DND-41 (cell line): ENCODE measurements around the gene DBX1.
"Not testable (repeated sequence)": the region's sequence is repeated elsewhere in the genome, so short reads cannot be mapped to it uniquely, and the experiment has no call there.

Source experiments
- ATAC-seq: fragments of 200-7000 bp; cut with Tn5 transposase; 3 replicates; pipeline ENCODE4 v1.9.1; 2021; ENCODE audit warnings: low read depth; ENCODE audit not compliant: insufficient read depth
- DNase-seq: peaks from one replicate; pipeline ENCODE4 v3.0.0-alpha.2; 2020
- H2AFZ ChIP-seq: 2 replicates; pipeline ENCODE4 v1.6.0; 2012; ENCODE audit warnings: low read depth, low read length
- H3K27ac ChIP-seq: 2 replicates; pipeline ENCODE4 v1.5.1; 2012; ENCODE audit warnings: low read length, inconsistent platforms
- H3K27me3 ChIP-seq: fragments of 200-600 bp; sonication (generic); 2 replicates; pipeline ENCODE4 v1.6.0; 2012; ENCODE audit warnings: low read length, mild to moderate bottlenecking, inconsistent platforms; ENCODE audit not compliant: insufficient read depth, poor library complexity
- H3K36me3 ChIP-seq: 2 replicates; pipeline ENCODE4 v1.5.1; 2012; ENCODE audit warnings: low read length, inconsistent platforms; ENCODE audit not compliant: insufficient read depth
- H3K4me1 ChIP-seq: 2 replicates; pipeline ENCODE4 v1.5.1; 2012; ENCODE audit warnings: mild to moderate bottlenecking, low read length; ENCODE audit not compliant: insufficient read depth
- H3K4me2 ChIP-seq: 2 replicates; pipeline ENCODE4 v1.6.0; 2012; ENCODE audit warnings: mild to moderate bottlenecking, moderate library complexity, low read length, inconsistent platforms; ENCODE audit not compliant: insufficient read depth
- H3K4me3 ChIP-seq, 2 experiments: fragments of 200-600 bp in 1 of 2; shearing (Covaris generic) in 1 of 2; 2 replicates each; pipeline ENCODE4 v1.5.1; 2012 to 2016; ENCODE audit warnings: inconsistent platforms in 2 of 2, low read length in 2 of 2, mild to moderate bottlenecking in 2 of 2, low read depth in 1 of 2, moderate library complexity in 1 of 2
- H3K79me2 ChIP-seq: 2 replicates; pipeline ENCODE4 v1.6.0; 2012; ENCODE audit warnings: low read length, inconsistent platforms; ENCODE audit not compliant: insufficient read depth
- H3K9ac ChIP-seq: 2 replicates; pipeline ENCODE4 v1.6.0; 2012; ENCODE audit warnings: low read depth, mild to moderate bottlenecking, inconsistent platforms, low read length, moderate library complexity
- H3K9me3 ChIP-seq: 2 replicates; pipeline ENCODE4 v1.5.1; 2012; ENCODE audit warnings: low read length, moderate library complexity, mild to moderate bottlenecking, inconsistent platforms; ENCODE audit not compliant: insufficient read depth, severe bottlenecking
- H4K20me1 ChIP-seq: 2 replicates; pipeline ENCODE4 v1.6.0; 2012; ENCODE audit warnings: low read length; ENCODE audit not compliant: insufficient read depth
- EZH2 ChIP-seq: IDR thresholded peaks from 3 replicates; pipeline ENCODE4 v1.6.1; 2012; ENCODE audit warnings: borderline replicate concordance, low read depth, mild to moderate bottlenecking, moderate library complexity, low read length, inconsistent platforms; ENCODE audit not compliant: severe bottlenecking
- TF ChIP-seq, protein P1 (sequence below): IDR thresholded peaks from 2 replicates; pipeline ENCODE4 v1.5.1; 2012; ENCODE audit warnings: borderline replicate concordance, low read length, moderate library complexity, mild to moderate bottlenecking; ENCODE audit not compliant: poor library complexity, severe bottlenecking; ENCODE audit errors: extremely low read depth

DBX1 gene

GRCh38 chr11:20205807-20206206 lies 45.5 kb upstream of the DBX1 start:
- TF ChIP-seq, protein P1, sequence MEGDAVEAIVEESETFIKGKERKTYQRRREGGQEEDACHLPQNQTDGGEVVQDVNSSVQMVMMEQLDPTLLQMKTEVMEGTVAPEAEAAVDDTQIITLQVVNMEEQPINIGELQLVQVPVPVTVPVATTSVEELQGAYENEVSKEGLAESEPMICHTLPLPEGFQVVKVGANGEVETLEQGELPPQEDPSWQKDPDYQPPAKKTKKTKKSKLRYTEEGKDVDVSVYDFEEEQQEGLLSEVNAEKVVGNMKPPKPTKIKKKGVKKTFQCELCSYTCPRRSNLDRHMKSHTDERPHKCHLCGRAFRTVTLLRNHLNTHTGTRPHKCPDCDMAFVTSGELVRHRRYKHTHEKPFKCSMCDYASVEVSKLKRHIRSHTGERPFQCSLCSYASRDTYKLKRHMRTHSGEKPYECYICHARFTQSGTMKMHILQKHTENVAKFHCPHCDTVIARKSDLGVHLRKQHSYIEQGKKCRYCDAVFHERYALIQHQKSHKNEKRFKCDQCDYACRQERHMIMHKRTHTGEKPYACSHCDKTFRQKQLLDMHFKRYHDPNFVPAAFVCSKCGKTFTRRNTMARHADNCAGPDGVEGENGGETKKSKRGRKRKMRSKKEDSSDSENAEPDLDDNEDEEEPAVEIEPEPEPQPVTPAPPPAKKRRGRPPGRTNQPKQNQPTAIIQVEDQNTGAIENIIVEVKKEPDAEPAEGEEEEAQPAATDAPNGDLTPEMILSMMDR, result no peak
- no peak for TF ChIP-seq EZH2
- DNase-seq (no peak), ATAC-seq (no peak)
- no peak overlapping the region for H3K4me2 ChIP-seq
- no peak overlapping the region for H3K4me3 ChIP-seq
- H3K9me3 ChIP-seq, result no peaks in the 10 kb centered on the region
- no peaks in the 10 kb centered on the region for H4K20me1 ChIP-seq
- no peaks in the 10 kb centered on the region for H3K79me2 ChIP-seq
- no peak overlapping the region for H2AFZ ChIP-seq
- H3K36me3 ChIP-seq, result no peaks in the 10 kb centered on the region
- peaks cover 2% of the 10 kb centered on the region for H3K27me3 ChIP-seq
- H3K9ac ChIP-seq, result no peak overlapping the region
- H3K4me1 ChIP-seq, result no peaks in the 10 kb centered on the region
- no peak overlapping the region for H3K27ac ChIP-seq

GRCh38 chr11:20204681-20205080 lies 44.4 kb upstream of the DBX1 start:
- ATAC-seq (no peak), DNase-seq (no peak)
- H4K20me1 ChIP-seq, result no peaks in the 10 kb centered on the region
- no peak overlapping the region for H3K4me2 ChIP-seq
- H3K79me2 ChIP-seq, result no peaks in the 10 kb centered on the region
- H3K9me3 ChIP-seq, result no peaks in the 10 kb centered on the region
- H2AFZ ChIP-seq, result no peak overlapping the region
- H3K4me1 ChIP-seq, result no peaks in the 10 kb centered on the region
- peaks cover 9% of the 10 kb centered on the region for H3K27me3 ChIP-seq
- no peak overlapping the region for H3K9ac ChIP-seq
- no peaks in the 10 kb centered on the region for H3K36me3 ChIP-seq
- no peak for TF ChIP-seq EZH2
- TF ChIP-seq, protein P1, result no peak
- H3K4me3 ChIP-seq, result no peak overlapping the region
- no peak overlapping the region for H3K27ac ChIP-seq

DNA sequence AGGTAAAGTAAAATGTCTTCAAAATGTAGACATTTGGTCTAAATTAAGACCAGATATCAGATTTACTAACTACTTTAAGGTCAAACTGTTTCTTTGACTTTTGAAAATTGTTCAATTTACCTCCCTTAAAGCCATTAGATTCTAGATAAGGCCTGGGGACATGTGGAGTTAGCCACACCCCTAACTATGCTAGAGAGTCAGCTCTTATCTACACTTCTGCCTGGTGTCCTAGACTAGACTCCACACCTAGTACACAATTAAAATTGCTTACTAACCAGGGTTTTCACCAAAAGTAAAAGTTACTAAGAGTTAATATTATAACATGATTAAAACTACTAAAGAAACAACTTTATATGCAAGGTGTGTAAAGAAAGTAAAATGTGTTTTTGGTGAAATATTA lies 43.6 kb upstream of the DBX1 start:
- TF ChIP-seq, protein P1, result no peak
- no peak for TF ChIP-seq EZH2
- Histone ChIP-seq H3K79me2 (no peaks in the 10 kb centered on the region), H2AFZ (no peak overlapping the region), H3K9me3 (no peaks in the 10 kb centered on the region), H3K9ac (no peak overlapping the region), H3K27ac (no peak overlapping the region), H3K4me1 (no peaks in the 10 kb centered on the region), H3K36me3 (no peaks in the 10 kb centered on the region), H4K20me1 (no peaks in the 10 kb centered on the region), H3K4me2 (no peak overlapping the region), H3K4me3 (no peak overlapping the region), H3K27me3 (peaks cover 13% of the 10 kb centered on the region)
- no peak for DNase-seq
- no peak for ATAC-seq

GRCh38 chr11:20201231-20201630 lies 41.0 kb upstream of the DBX1 start:
- H3K4me3 ChIP-seq, result no peak overlapping the region
- no peak for DNase-seq
- no peak overlapping the region for H3K27ac ChIP-seq
- H3K9me3 ChIP-seq, result no peaks in the 10 kb centered on the region
- no peak overlapping the region for H3K9ac ChIP-seq
- H3K27me3 ChIP-seq, result peaks cover 16% of the 10 kb centered on the region
- no peak for ATAC-seq
- no peak for TF ChIP-seq EZH2
- TF ChIP-seq, protein P1, result no peak
- no peak overlapping the region for H2AFZ ChIP-seq
- H3K79me2 ChIP-seq, result no peaks in the 10 kb centered on the region
- H3K4me1 ChIP-seq, result no peaks in the 10 kb centered on the region
- no peak overlapping the region for H3K4me2 ChIP-seq
- H4K20me1 ChIP-seq, result no peaks in the 10 kb centered on the region
- H3K36me3 ChIP-seq, result no peaks in the 10 kb centered on the region

GRCh38 chr11:20200331-20200955 lies 40.2 kb upstream of the DBX1 start:
- H3K4me3 ChIP-seq, H3K4me1 ChIP-seq, H2AFZ ChIP-seq, ATAC-seq, H3K4me2 ChIP-seq, H3K27ac ChIP-seq, H3K9ac ChIP-seq, H3K79me2 ChIP-seq, H4K20me1 ChIP-seq, H3K9me3 ChIP-seq, H3K36me3 ChIP-seq, DNase-seq: not testable (repeated sequence)
- H3K27me3 ChIP-seq, result peaks cover 16% of the 10 kb centered on the region
